Erythroblast (primary cell): ENCODE measurements around the gene FANK1.

Source experiments
- DNase-seq, 2 experiments: peaks; one replicate each; lab custom pipeline; 2025; lab: John Stamatoyannopoulos, UW
- GATA1 ChIP-seq: IDR thresholded peaks from 2 replicates; pipeline ENCODE4 v1.6.1; 2011; ENCODE audit warnings: low read depth, mild to moderate bottlenecking, control low read depth, low read length, moderate library complexity
- POLR2A ChIP-seq: IDR thresholded peaks from 2 replicates; pipeline ENCODE4 v1.6.1; 2011; ENCODE audit warnings: mild to moderate bottlenecking, low read length

The FANK1 gene

DNA sequence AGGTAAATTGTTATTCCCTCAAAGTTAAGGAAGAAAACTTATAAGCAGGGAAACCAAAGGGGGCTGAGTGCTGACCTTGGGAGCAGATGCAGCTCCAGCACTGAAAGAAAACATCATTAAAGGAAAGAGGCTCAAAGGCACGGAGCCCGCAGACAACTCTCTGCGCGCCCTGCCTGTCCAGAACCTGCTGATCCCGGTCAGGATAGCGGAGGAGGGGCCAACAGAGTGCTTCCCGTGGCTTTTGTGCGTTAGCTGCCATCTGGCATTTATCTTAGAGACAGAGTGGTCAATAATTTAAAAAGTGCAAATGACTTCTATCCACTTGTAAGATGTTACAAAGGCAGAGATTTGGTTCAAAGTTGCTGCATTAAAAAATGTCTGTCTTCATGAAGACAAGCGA is 162.1 kb downstream of the FANK1 start:
- TF ChIP-seq POLR2A (no peak), GATA1 (no peak)
- no peak for DNase-seq
